Astrocyte (in vitro differentiated cells and primary cell): ENCODE measurements around the gene ZFHX3.

Experiments
- EZH2 ChIP-seq: IDR thresholded peaks from 2 replicates; pipeline ENCODE4 v1.6.1; 2012; ENCODE audit warnings: mild to moderate bottlenecking, low read length, inconsistent platforms; ENCODE audit not compliant: insufficient read depth
- TF ChIP-seq, protein P1 (sequence below): IDR thresholded peaks from 2 replicates; pipeline ENCODE4 v1.5.1; 2011; ENCODE audit warnings: low read depth, mild to moderate bottlenecking, inconsistent platforms, low read length, moderate library complexity; ENCODE audit not compliant: insufficient read depth

DNA sequence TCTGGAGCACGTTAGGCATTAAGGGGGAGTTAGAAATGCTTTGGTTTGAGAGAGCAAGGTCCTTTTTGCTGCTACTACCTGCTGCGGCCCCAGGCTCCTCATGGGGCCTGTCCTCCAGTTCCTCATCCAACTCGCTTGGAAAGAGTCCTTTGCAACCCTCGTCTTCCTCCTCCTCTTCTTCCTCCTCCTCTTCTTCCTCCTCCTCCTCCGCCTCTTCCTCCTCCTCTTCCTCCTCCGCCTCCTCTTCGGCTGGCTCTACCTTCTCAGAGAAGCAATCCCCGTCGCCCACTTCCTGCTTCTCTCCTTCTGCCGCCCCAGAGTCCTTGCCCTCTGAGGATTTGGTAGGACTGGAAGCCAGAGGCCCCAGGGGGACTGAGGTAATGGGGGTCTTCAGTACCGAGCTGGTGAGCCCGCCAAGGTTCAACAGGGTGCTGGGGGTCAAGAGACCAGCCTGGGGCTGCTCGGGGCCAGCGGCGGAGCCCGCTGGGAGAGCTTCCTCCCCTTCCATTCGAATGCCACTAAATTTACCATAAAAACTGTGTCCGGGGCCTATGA is 89.3 kb downstream of the ZFHX3 start:
- TF ChIP-seq, protein P1, sequence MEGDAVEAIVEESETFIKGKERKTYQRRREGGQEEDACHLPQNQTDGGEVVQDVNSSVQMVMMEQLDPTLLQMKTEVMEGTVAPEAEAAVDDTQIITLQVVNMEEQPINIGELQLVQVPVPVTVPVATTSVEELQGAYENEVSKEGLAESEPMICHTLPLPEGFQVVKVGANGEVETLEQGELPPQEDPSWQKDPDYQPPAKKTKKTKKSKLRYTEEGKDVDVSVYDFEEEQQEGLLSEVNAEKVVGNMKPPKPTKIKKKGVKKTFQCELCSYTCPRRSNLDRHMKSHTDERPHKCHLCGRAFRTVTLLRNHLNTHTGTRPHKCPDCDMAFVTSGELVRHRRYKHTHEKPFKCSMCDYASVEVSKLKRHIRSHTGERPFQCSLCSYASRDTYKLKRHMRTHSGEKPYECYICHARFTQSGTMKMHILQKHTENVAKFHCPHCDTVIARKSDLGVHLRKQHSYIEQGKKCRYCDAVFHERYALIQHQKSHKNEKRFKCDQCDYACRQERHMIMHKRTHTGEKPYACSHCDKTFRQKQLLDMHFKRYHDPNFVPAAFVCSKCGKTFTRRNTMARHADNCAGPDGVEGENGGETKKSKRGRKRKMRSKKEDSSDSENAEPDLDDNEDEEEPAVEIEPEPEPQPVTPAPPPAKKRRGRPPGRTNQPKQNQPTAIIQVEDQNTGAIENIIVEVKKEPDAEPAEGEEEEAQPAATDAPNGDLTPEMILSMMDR, result no peak
- no peak for TF ChIP-seq EZH2
